K562 (cell line): ENCODE data around the gene ZFPM1. TPM values are rescaled to one million over a fixed set of nuclear protein-coding genes. Genes with fewer than 3 reads are reported as not detected.
A peak's percentile ranks its signal among the peaks of the same experiment; 100 is the strongest.

Experiments used
- ATF1 ChIP-seq, 2 experiments: fragments of 450-650 bp in 1 of 2; IDR thresholded peaks; 2 replicates each; pipeline ENCODE4 v1.6.1; 2016; ENCODE audit warnings: missing compliant biosample characterization in 1 of 2, missing genetic modification characterization in 1 of 2
- GATAD2B ChIP-seq: fragments of 450-650 bp; IDR thresholded peaks from 2 replicates; pipeline ENCODE4 v1.6.1; 2017; ENCODE audit warnings: mild to moderate bottlenecking, borderline replicate concordance
- GTF2A2 ChIP-seq: IDR thresholded peaks from 2 replicates; pipeline ENCODE4 v1.6.1; 2016; ENCODE audit warnings: mild to moderate bottlenecking, missing genetic modification characterization, missing compliant biosample characterization
- HCFC1 ChIP-seq: IDR thresholded peaks from 2 replicates; pipeline ENCODE4 v1.6.1; 2012; ENCODE audit warnings: low read depth, low read length, improper control_type of control experiment
- HMGN3 ChIP-seq: IDR thresholded peaks from 2 replicates; pipeline ENCODE4 v1.6.1; 2011; ENCODE audit warnings: borderline replicate concordance, low read depth, mild to moderate bottlenecking, mixed read lengths, low read length; ENCODE audit not compliant: insufficient read length; ENCODE audit errors: extremely low read depth
- MAX ChIP-seq: sonication (generic); formaldehyde crosslinking; IDR thresholded peaks from 2 replicates; pipeline ENCODE4 v1.9.0; 2022; ENCODE audit warnings: mild to moderate bottlenecking, missing genetic modification reagents
- MED1 ChIP-seq: sonication (generic); formaldehyde crosslinking; IDR thresholded peaks from 2 replicates; pipeline ENCODE4 v1.8.1; 2023; ENCODE audit warnings: missing genetic modification reagents, borderline replicate concordance
- PML ChIP-seq: IDR thresholded peaks from 2 replicates; pipeline ENCODE4 v1.6.1; 2012; ENCODE audit warnings: low read length, inconsistent platforms
- RBM22 ChIP-seq: fragments of 200-400 bp; formaldehyde crosslinking; IDR thresholded peaks from 2 replicates; pipeline ENCODE4 v1.6.1; 2018; ENCODE audit warnings: low read length, low read depth; ENCODE audit not compliant: poor library complexity, severe bottlenecking
- RFX7 ChIP-seq: fragments of 250-450 bp; sonication (Bioruptor Pico); IDR thresholded peaks from 2 replicates; pipeline ENCODE4 v1.5.1; 2021; ENCODE audit warnings: mild to moderate bottlenecking
- SAFB ChIP-seq: fragments of 200-400 bp; formaldehyde crosslinking; IDR thresholded peaks from 2 replicates; pipeline ENCODE4 v1.6.1; 2017; ENCODE audit warnings: low read depth, low read length, borderline replicate concordance
- SMAD4 ChIP-seq: fragments of 250-450 bp; sonication (Bioruptor Pico); conservative IDR thresholded peaks from 2 replicates; pipeline ENCODE4 v1.8.0; 2021; ENCODE audit warnings: inconsistent platforms, mild to moderate bottlenecking, moderate library complexity
- TCF7L2 ChIP-seq: fragments of 150-350 bp; IDR thresholded peaks from 2 replicates; pipeline ENCODE4 v1.6.1; 2016; ENCODE audit warnings: low read depth, mild to moderate bottlenecking, low read length, moderate library complexity
- TOE1 ChIP-seq, 2 experiments: fragments of 450-650 bp in 1 of 2; sonication (generic) in 1 of 2; formaldehyde crosslinking in 1 of 2; IDR thresholded peaks; 2 replicates each; pipeline versions ENCODE4 v1.7.1 to v1.8.0; 2016 to 2022; ENCODE audit warnings: borderline replicate concordance in 2 of 2, mild to moderate bottlenecking in 2 of 2, antibody characterized with exemption in 1 of 2, inconsistent platforms in 1 of 2, low read depth in 1 of 2, missing genetic modification reagents in 1 of 2, moderate library complexity in 1 of 2
- ZNF239 ChIP-seq: fragments of 250-450 bp; sonication (Bioruptor Pico); IDR thresholded peaks from 2 replicates; pipeline ENCODE4 v1.4.0; 2020; ENCODE audit warnings: mild to moderate bottlenecking
- ZNF76 ChIP-seq: fragments of 250-450 bp; sonication (Bioruptor Pico); IDR thresholded peaks from 2 replicates; pipeline ENCODE4 v1.4.0; 2020; ENCODE audit warnings: mild to moderate bottlenecking, moderate library complexity, borderline replicate concordance
- polyA plus RNA-seq, 8 experiments: library from polyadenylated mRNA; depleted of rRNA in 4 of 8; stranded (reverse) in 5 of 8; unstranded in 3 of 8; fragments of >200 nt; fragmentation: Nextera tagmentation in 2 of 8; fragmentation: Illumina TruSeq in 1 of 8; extraction: Ambion mirVana in 2 of 8; extraction: Trizol in 1 of 8; gene quantifications; 2 replicates each; pipeline versions ENCODE4 v1.2.1 to v1.2.3, GENCODE V29; 2011 to 2014; ENCODE audit warnings: inconsistent platforms in 1 of 8, missing spikeins in 1 of 8
- total RNA-seq, 7 experiments: library from RNA; depleted of rRNA in 6 of 7; stranded (reverse); fragments of >200 nt in 6 of 7; fragmentation: Illumina TruSeq in 2 of 7; extraction: Trizol in 2 of 7; gene quantifications; 2 replicates each; pipeline versions ENCODE4 v1.2.1 to v1.2.3, GENCODE V29; 2011 to 2021; ENCODE audit warnings: low replicate concordance in 1 of 7
- TF ChIP-seq, protein P1 (sequence below): fragments of 250-450 bp; sonication (Bioruptor Pico); IDR thresholded peaks from 2 replicates; pipeline ENCODE4 v1.4.0; 2020
- TF ChIP-seq, protein P2 (sequence below): fragments of 450-650 bp; IDR thresholded peaks from 2 replicates; pipeline ENCODE4 v1.6.1; 2016; ENCODE audit warnings: low read depth

The ZFPM1 gene
- total and polyA plus RNA-seq, 9 of the 15 experiments (the other 6 are each of a cell fraction or from before 2014, with no cell fraction given): 0.03 to 35.9 (median 1.4) TPM

GRCh38 chr16:88455610-88456355 lies 2.7 kb downstream of the ZFPM1 start (continued):
- TF ChIP-seq, protein P1, sequence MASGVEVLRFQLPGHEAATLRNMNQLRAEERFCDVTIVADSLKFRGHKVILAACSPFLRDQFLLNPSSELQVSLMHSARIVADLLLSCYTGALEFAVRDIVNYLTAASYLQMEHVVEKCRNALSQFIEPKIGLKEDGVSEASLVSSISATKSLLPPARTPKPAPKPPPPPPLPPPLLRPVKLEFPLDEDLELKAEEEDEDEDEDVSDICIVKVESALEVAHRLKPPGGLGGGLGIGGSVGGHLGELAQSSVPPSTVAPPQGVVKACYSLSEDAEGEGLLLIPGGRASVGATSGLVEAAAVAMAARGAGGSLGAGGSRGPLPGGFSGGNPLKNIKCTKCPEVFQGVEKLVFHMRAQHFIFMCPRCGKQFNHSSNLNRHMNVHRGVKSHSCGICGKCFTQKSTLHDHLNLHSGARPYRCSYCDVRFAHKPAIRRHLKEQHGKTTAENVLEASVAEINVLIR (CRISPR knock-in tag): no peak
- no peak for TF ChIP-seq MED1
- no peak for TF ChIP-seq ATF1 (CRISPR knock-in tag; IDR thresholded peaks at IDR 0.05)
- TF ChIP-seq ATF1 (tag; IDR thresholded peaks at IDR 0.05): peak; percentile 50
- peak; percentile 40; the same call in 1 of the 2 replicates for TF ChIP-seq TOE1 (IDR thresholded peaks at IDR 0.05; ENCODE audit: borderline replicate concordance)
- no peak for TF ChIP-seq TOE1 (CRISPR knock-in tag; IDR thresholded peaks at IDR 0.05; ENCODE audit: borderline replicate concordance, low read depth)
- no peak for TF ChIP-seq RFX7 (CRISPR knock-in tag)
- TF ChIP-seq HCFC1: no peak
- TF ChIP-seq RBM22: peak; percentile 69
- TF ChIP-seq MAX (CRISPR knock-in tag): no peak
- TF ChIP-seq SMAD4 (CRISPR knock-in tag): peak; percentile 97
- peak; percentile 79 for TF ChIP-seq PML
- TF ChIP-seq ZNF239 (CRISPR knock-in tag): peak; percentile 53; the same call in 1 of the 2 replicates
- no peak for TF ChIP-seq SAFB
- peak; percentile 100 for TF ChIP-seq GATAD2B
- TF ChIP-seq, protein P2, sequence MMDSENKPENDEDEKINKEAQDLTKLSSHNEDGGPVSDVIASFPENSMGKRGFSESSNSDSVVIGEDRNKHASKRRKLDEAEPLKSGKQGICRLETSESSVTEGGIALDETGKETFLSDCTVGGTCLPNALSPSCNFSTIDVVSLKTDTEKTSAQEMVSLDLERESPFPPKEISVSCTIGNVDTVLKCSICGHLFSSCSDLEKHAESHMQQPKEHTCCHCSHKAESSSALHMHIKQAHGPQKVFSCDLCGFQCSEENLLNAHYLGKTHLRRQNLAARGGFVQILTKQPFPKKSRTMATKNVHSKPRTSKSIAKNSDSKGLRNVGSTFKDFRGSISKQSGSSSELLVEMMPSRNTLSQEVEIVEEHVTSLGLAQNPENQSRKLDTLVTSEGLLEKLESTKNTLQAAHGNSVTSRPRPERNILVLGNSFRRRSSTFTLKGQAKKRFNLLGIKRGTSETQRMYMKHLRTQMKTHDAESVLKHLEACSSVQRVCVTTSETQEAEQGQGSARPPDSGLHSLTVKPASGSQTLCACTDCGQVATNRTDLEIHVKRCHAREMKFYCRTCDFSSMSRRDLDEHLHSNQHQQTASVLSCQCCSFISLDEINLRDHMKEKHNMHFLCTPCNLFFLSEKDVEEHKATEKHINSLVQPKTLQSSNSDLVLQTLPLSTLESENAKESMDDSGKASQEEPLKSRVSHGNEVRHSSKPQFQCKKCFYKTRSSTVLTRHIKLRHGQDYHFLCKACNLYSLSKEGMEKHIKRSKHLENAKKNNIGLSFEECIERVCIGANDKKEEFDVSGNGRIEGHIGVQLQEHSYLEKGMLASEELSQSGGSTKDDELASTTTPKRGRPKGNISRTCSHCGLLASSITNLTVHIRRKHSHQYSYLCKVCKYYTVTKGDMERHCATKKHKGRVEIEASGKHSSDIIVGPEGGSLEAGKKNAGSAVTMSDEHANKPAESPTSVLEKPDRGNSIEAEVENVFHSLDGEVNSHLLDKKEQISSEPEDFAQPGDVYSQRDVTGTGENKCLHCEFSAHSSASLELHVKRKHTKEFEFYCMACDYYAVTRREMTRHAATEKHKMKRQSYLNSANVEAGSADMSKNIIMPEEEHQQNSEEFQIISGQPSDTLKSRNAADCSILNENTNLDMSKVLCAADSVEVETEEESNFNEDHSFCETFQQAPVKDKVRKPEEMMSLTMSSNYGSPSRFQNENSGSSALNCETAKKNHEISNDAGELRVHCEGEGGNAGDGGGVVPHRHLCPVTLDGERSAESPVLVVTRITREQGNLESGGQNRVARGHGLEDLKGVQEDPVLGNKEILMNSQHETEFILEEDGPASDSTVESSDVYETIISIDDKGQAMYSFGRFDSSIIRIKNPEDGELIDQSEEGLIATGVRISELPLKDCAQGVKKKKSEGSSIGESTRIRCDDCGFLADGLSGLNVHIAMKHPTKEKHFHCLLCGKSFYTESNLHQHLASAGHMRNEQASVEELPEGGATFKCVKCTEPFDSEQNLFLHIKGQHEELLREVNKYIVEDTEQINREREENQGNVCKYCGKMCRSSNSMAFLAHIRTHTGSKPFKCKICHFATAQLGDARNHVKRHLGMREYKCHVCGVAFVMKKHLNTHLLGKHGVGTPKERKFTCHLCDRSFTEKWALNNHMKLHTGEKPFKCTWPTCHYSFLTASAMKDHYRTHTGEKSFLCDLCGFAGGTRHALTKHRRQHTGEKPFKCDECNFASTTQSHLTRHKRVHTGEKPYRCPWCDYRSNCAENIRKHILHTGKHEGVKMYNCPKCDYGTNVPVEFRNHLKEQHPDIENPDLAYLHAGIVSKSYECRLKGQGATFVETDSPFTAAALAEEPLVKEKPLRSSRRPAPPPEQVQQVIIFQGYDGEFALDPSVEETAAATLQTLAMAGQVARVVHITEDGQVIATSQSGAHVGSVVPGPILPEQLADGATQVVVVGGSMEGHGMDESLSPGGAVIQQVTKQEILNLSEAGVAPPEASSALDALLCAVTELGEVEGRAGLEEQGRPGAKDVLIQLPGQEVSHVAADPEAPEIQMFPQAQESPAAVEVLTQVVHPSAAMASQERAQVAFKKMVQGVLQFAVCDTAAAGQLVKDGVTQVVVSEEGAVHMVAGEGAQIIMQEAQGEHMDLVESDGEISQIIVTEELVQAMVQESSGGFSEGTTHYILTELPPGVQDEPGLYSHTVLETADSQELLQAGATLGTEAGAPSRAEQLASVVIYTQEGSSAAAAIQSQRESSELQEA: no peak
- peak; percentile 85 for TF ChIP-seq TCF7L2
- no peak for TF ChIP-seq GTF2A2 (tag)
- peak; percentile 100 for TF ChIP-seq HMGN3
- TF ChIP-seq ZNF76: 0 out of 2 replicates have a peak, but pooled peaks have one; percentile 35
